PC-3 (cell line): ENCODE results near the gene TEP1. TPM values are rescaled to one million over a fixed set of nuclear protein-coding genes. Genes with fewer than 3 reads are reported as not detected.

Experiments
- ATAC-seq: fragments of 200-7000 bp; cut with Tn5 transposase; 2 replicates; pipeline ENCODE4 v1.9.1; 2020; ENCODE audit warnings: mild to moderate bottlenecking, moderate library complexity
- BruUV-seq: library from RNA; stranded (reverse); fragments of 400-500 nt; replicated peaks from 2 replicates; lab custom pipeline; 2021; lab: Mats Ljungman, UMichigan
- CTCF ChIA-PET: fragments of 300-600 bp; sonication (Branson Sonifier 250); formaldehyde crosslinking; loops from one replicate; lab custom pipeline; 2022; ENCODE audit warnings: antibody characterized with exemption; lab: Charles Lee
- POLR2A ChIA-PET: fragments of 300-600 bp; sonication (Branson Sonifier 250); formaldehyde crosslinking; loops from one replicate; lab custom pipeline; 2022; ENCODE audit warnings: antibody characterized with exemption; ENCODE audit not compliant: unreplicated experiment; lab: Charles Lee
- DNase-seq: peaks from one replicate; pipeline ENCODE4 v3.0.0-alpha.2; 2015
- H2AFZ ChIP-seq: fragments of 300-600 bp; sonication (generic); 2 replicates; pipeline ENCODE4 v1.6.0; 2016; ENCODE audit warnings: antibody characterized with exemption, low read length
- H3F3A ChIP-seq: fragments of 300-600 bp; sonication (generic); one replicate; pipeline ENCODE4 v1.6.0; 2017; ENCODE audit warnings: antibody characterized with exemption, low read length, control low read depth, mild to moderate bottlenecking; ENCODE audit not compliant: unreplicated experiment
- H3K27ac ChIP-seq: fragments of 300-600 bp; sonication (generic); 2 replicates; pipeline ENCODE4 v1.5.1; 2016; ENCODE audit warnings: mild to moderate bottlenecking, low read length
- H3K27me3 ChIP-seq: fragments of 300-600 bp; sonication (generic); 2 replicates; pipeline ENCODE4 v1.6.1; 2016; ENCODE audit warnings: low read length, mixed read lengths
- H3K36me3 ChIP-seq: fragments of 300-600 bp; sonication (generic); 2 replicates; pipeline ENCODE4 v1.6.1; 2016; ENCODE audit warnings: low read depth, mixed run types, low read length, mixed read lengths
- H3K4me1 ChIP-seq: fragments of 300-600 bp; sonication (generic); 2 replicates; pipeline ENCODE4 v1.5.1; 2016; ENCODE audit warnings: low read length; ENCODE audit not compliant: insufficient read depth
- H3K4me2 ChIP-seq: fragments of 300-600 bp; sonication (generic); 2 replicates; pipeline ENCODE4 v1.6.0; 2016; ENCODE audit warnings: low read length
- H3K4me3 ChIP-seq: fragments of 300-600 bp; sonication (generic); 2 replicates; pipeline ENCODE4 v1.5.1; 2016; ENCODE audit warnings: mild to moderate bottlenecking, low read length, mixed read lengths
- H3K79me2 ChIP-seq: fragments of 300-600 bp; sonication (generic); 2 replicates; pipeline ENCODE4 v1.6.1; 2017; ENCODE audit warnings: low read length, mixed read lengths
- H3K9ac ChIP-seq: fragments of 300-600 bp; sonication (generic); 2 replicates; pipeline ENCODE4 v1.6.0; 2016; ENCODE audit warnings: mild to moderate bottlenecking, low read length
- H3K9me2 ChIP-seq: fragments of 300-600 bp; sonication (generic); replicated peaks from 2 replicates; pipeline ENCODE4 v1.6.1; 2016; ENCODE audit warnings: mixed run types, low read length, mixed read lengths
- H3K9me3 ChIP-seq: fragments of 300-600 bp; sonication (generic); 2 replicates; pipeline ENCODE4 v1.6.1; 2016; ENCODE audit warnings: low read length, mixed read lengths
- H4K20me1 ChIP-seq: fragments of 300-600 bp; sonication (generic); 2 replicates; pipeline ENCODE4 v1.6.1; 2016; ENCODE audit warnings: low read length, mixed read lengths
- EZH2 ChIP-seq: fragments of 300-600 bp; sonication (generic); IDR thresholded peaks from one replicate; pipeline ENCODE4 v1.6.1; 2017; ENCODE audit warnings: antibody characterized with exemption, mild to moderate bottlenecking, low read length; ENCODE audit not compliant: unreplicated experiment
- EZH2phosphoT487 ChIP-seq: fragments of 300-600 bp; sonication (generic); IDR thresholded peaks from 2 replicates; pipeline ENCODE4 v1.6.1; 2018; ENCODE audit warnings: mild to moderate bottlenecking, antibody characterized with exemption, low read length, borderline replicate concordance
- intact Hi-C: fragments of 100-400 bp; cut with micrococcal nuclease; formaldehyde crosslinking; loops from 2 replicates; pipeline ENCODE4 v1.9.0; 2023
- total RNA-seq: library from RNA; depleted of rRNA; stranded (reverse); fragments of >200 nt; gene quantifications from 2 replicates; pipeline ENCODE4 v1.2.3, GENCODE V29; 2014
- TF ChIP-seq, protein P1 (sequence below): fragments of 300-600 bp; sonication (generic); conservative IDR thresholded peaks from 2 replicates; pipeline ENCODE4 v1.5.1; 2017; ENCODE audit warnings: antibody characterized with exemption, low read depth, mild to moderate bottlenecking, low read length

The TEP1 gene
- total RNA-seq, 1 experiment from 2014 or later, result 8.9 TPM

DNA sequence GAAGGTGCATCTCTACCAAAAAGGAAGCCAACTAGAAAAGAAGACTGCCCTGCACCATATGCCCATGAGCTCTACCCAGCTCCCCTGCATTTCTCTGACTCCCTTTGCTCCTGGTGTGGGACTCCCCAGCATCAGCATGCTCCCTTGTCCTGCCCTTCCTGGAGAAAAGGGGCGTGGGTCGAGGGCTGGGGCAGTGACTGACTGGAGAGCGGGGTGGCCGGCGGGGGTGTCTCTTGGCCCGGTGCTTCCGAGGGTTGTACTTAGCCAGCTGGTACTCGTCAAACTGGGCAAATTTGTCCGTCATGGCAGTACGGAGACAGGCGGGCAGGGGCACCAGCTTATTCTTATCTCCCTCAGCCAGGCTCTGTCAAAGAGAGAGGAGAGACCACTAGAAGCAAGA, 9.8 kb downstream of the TEP1 start:
- ATAC-seq, result no peak
- CTCF ChIA-PET, result no interaction called here
- no TSS peak for BruUV-seq

DNA sequence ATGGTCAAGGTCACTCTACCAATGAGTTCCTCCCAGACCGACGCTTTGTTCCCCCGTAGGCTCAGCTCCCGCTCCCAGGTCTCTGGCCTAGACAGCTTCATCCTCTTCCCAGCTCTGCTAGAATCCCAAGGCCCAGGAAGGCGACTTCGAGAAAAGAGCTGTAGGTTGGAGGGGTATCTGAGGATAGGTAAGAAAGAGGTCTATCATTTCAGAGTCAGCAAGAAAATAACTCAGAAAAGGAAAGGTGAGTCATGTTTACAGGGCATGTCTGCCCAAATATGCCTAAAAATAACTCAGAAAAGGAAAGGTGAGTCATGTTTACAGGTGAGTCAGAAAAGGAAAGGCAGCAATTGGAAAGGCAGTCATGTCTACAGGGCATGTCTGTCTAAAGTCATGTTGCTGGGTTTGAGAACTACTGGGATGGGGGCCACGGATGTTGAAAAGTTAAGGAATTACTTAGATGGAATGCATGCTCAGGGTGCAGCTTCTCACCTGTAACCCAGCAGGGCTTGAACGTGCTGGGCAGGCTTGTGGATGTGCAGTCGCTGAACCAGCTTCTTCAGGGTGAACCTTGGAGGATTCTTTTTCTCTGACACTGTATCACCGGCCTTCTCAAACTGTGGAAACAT, 12.2 kb downstream of the TEP1 start:
- BruUV-seq, result no TSS peak
- Histone ChIP-seq H4K20me1 (no peaks in the 10 kb centered on the region; the same call in 1 of the 2 replicates), H3K4me2 (peak overlapping the region; percentile 85), H3K9me2 (no peaks in the 10 kb centered on the region), H3K36me3 (peaks cover 3% of the 10 kb centered on the region), H3K27ac (peak overlapping the region; percentile 96), H3K27me3 (no peaks in the 10 kb centered on the region), H3K4me1 (peaks cover 24% of the 10 kb centered on the region), H3K79me2 (no peaks in the 10 kb centered on the region), H3K9me3 (no peaks in the 10 kb centered on the region), H3K9ac (peak overlapping the region; percentile 75), H3K4me3 (peak overlapping the region; percentile 56), H3F3A (no peaks in the 10 kb centered on the region), H2AFZ (0 out of 2 replicates have a peak overlapping the region, but pooled peaks have one; percentile 15)
- DNase-seq, result peak; percentile 98
- peak; percentile 97 for ATAC-seq
- ChIA-PET CTCF (interaction anchor here (1.0 kb wide), 1 partner anchor 16 kb away, joined by 7 read pairs; no protein-coding TSS in a partner anchor), POLR2A (no interaction called here)
- TF ChIP-seq, protein P1, sequence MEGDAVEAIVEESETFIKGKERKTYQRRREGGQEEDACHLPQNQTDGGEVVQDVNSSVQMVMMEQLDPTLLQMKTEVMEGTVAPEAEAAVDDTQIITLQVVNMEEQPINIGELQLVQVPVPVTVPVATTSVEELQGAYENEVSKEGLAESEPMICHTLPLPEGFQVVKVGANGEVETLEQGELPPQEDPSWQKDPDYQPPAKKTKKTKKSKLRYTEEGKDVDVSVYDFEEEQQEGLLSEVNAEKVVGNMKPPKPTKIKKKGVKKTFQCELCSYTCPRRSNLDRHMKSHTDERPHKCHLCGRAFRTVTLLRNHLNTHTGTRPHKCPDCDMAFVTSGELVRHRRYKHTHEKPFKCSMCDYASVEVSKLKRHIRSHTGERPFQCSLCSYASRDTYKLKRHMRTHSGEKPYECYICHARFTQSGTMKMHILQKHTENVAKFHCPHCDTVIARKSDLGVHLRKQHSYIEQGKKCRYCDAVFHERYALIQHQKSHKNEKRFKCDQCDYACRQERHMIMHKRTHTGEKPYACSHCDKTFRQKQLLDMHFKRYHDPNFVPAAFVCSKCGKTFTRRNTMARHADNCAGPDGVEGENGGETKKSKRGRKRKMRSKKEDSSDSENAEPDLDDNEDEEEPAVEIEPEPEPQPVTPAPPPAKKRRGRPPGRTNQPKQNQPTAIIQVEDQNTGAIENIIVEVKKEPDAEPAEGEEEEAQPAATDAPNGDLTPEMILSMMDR, result no peak
- TF ChIP-seq EZH2phosphoT487 (no peak), EZH2 (no peak)
- intact Hi-C loops, result loop anchor here (1.0 kb wide), 1 partner anchor 12 kb away; the partner anchor contains the start of gene TEP1

More for the DNA sequence above, 9.8 kb downstream of the TEP1 start:
- Histone ChIP-seq H3K79me2 (no peaks in the 10 kb centered on the region), H3K27ac (no peak overlapping the region), H3K9ac (no peak overlapping the region), H3K4me2 (no peak overlapping the region), H3K27me3 (no peaks in the 10 kb centered on the region), H3K9me3 (no peaks in the 10 kb centered on the region), H3K36me3 (peaks cover 11% of the 10 kb centered on the region), H3F3A (no peaks in the 10 kb centered on the region), H4K20me1 (no peaks in the 10 kb centered on the region; the same call in 1 of the 2 replicates), H2AFZ (no peak overlapping the region), H3K4me3 (no peak overlapping the region), H3K4me1 (peaks cover 24% of the 10 kb centered on the region), H3K9me2 (no peaks in the 10 kb centered on the region)
- POLR2A ChIA-PET, result no interaction called here
- TF ChIP-seq EZH2, result no peak
- TF ChIP-seq, protein P1, result no peak
- DNase-seq, result no peak
- intact Hi-C loops, result no loop called here

DNA sequence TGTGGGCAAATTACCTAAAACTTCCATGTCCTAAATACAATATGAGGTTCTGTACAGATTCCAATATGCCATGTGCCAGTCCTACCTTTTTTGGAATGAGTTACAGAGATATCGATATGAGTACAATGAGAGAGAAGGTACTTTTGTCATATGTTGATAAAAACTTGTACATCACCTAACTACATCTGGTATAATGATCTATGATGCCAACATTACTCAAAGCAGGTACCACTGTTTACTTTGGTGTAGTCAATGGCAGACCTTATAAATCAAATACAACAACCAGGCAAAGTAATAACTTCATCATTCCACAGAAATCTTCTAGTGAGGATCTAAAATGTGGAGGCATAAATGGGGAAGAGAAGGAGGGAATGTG, 12.7 kb downstream of the TEP1 start:
- Histone ChIP-seq H3K4me2 (peak overlapping the region; percentile 85), H3K9me3 (no peaks in the 10 kb centered on the region), H3K36me3 (peaks cover 3% of the 10 kb centered on the region), H4K20me1 (no peaks in the 10 kb centered on the region; the same call in 1 of the 2 replicates), H3K4me1 (peaks cover 24% of the 10 kb centered on the region), H3K4me3 (peak overlapping the region; percentile 56), H3K9me2 (no peaks in the 10 kb centered on the region), H2AFZ (0 out of 2 replicates have a peak overlapping the region, but pooled peaks have one; percentile 15), H3K9ac (peak overlapping the region; percentile 75), H3F3A (no peaks in the 10 kb centered on the region), H3K27ac (peak overlapping the region; percentile 96), H3K79me2 (no peaks in the 10 kb centered on the region), H3K27me3 (no peaks in the 10 kb centered on the region)
- no peak for TF ChIP-seq EZH2
- no peak for TF ChIP-seq EZH2phosphoT487
- TF ChIP-seq, protein P1, result no peak
- peak; percentile 39 for ATAC-seq
- CTCF ChIA-PET, result no interaction called here
- POLR2A ChIA-PET, result no interaction called here
- DNase-seq, result peak; percentile 58
- TSS peak; percentile 74 for BruUV-seq
- intact Hi-C loops, result no loop called here
